H1 (cell line): ENCODE results near the gene OR6N1. TPM values are rescaled to one million over a fixed set of nuclear protein-coding genes. Genes with fewer than 3 reads are reported as not detected.

Source experiments
- CTCF ChIA-PET: fragments of 300-600 bp; sonication (Branson Sonifier 250); formaldehyde crosslinking; loops from one replicate; lab custom pipeline; 2021; ENCODE audit not compliant: partially characterized antibody; lab: Charles Lee
- POLR2A ChIA-PET: fragments of 300-600 bp; sonication (Branson Sonifier 250); formaldehyde crosslinking; loops from one replicate; lab custom pipeline; 2021; ENCODE audit warnings: inconsistent platforms; ENCODE audit not compliant: partially characterized antibody; lab: Charles Lee
- DNase-seq, 2 experiments: peaks; one replicate each; pipeline versions ENCODE4 v3.0.0 to v3.0.0-alpha.2; 2010 to 2022; ENCODE audit warnings: low spot score in 2 of 2, low read depth in 1 of 2, mixed read lengths in 1 of 2
- FAIRE-seq: peaks from 2 replicates; lab custom pipeline; 2011; peaks lifted over from hg19 to GRCh38; lab: Jason Lieb, UNC
- H2AFZ ChIP-seq: 2 replicates; pipeline ENCODE4 v1.8.1; 2012; ENCODE audit warnings: low read length, inconsistent platforms
- H2AK5ac ChIP-seq: 2 replicates; pipeline ENCODE4 v1.6.1; 2013; ENCODE audit warnings: low read depth, low read length
- H2BK120ac ChIP-seq: replicated peaks from 2 replicates; pipeline ENCODE3; 2013; ENCODE audit warnings: low read depth, low read length, inconsistent platforms
- H2BK12ac ChIP-seq: 2 replicates; pipeline ENCODE4 v1.6.1; 2013; ENCODE audit warnings: low read depth, low read length
- H2BK15ac ChIP-seq: 2 replicates; pipeline ENCODE4 v1.6.1; 2013; ENCODE audit warnings: low read length
- H2BK20ac ChIP-seq: 2 replicates; pipeline ENCODE4 v1.6.1; 2013; ENCODE audit warnings: low read length
- H2BK5ac ChIP-seq: 2 replicates; pipeline ENCODE4 v1.6.1; 2013; ENCODE audit warnings: low read depth, low read length
- H3K14ac ChIP-seq: 2 replicates; pipeline ENCODE4 v1.6.1; 2013; ENCODE audit warnings: inconsistent platforms; ENCODE audit not compliant: insufficient read length
- H3K18ac ChIP-seq: 2 replicates; pipeline ENCODE4 v1.6.1; 2013; ENCODE audit warnings: low read length; ENCODE audit errors: extremely low read depth
- H3K23ac ChIP-seq: 2 replicates; pipeline ENCODE4 v1.6.1; 2013; ENCODE audit warnings: inconsistent platforms; ENCODE audit not compliant: insufficient read length
- H3K23me2 ChIP-seq: 2 replicates; pipeline ENCODE4 v1.6.1; 2013; ENCODE audit warnings: low read depth, low read length
- H3K27ac ChIP-seq: 2 replicates; pipeline ENCODE4 v1.6.1; 2011; ENCODE audit warnings: low read depth, low read length, inconsistent platforms
- H3K27me3 ChIP-seq, 4 experiments: replicated peaks in 1 of 4; 1 replicate in 1 of 4; 2 replicates in 3 of 4; pipeline versions ENCODE4 v1.6.1 to v1.8.1; 2011 to 2013; ENCODE audit warnings: low read length in 3 of 4, mild to moderate bottlenecking in 3 of 4, inconsistent platforms in 2 of 4, mixed read lengths in 2 of 4, moderate library complexity in 1 of 4; ENCODE audit not compliant: control insufficient read depth in 3 of 4, insufficient read depth in 3 of 4; ENCODE audit errors: extremely low read depth in 1 of 4
- H3K36me3 ChIP-seq, 4 experiments: 2 replicates each; pipeline versions ENCODE4 v1.6.1 to v1.8.1; 2011 to 2013; ENCODE audit warnings: mild to moderate bottlenecking in 4 of 4, low read length in 3 of 4, moderate library complexity in 2 of 4, control low read depth in 1 of 4, inconsistent platforms in 1 of 4; ENCODE audit not compliant: insufficient read depth in 4 of 4, control insufficient read depth in 2 of 4
- H3K4ac ChIP-seq: replicated peaks from 2 replicates; pipeline ENCODE3; 2013; ENCODE audit warnings: low read length, low read depth, mixed read lengths, inconsistent platforms; ENCODE audit not compliant: insufficient read length
- H3K4me1 ChIP-seq, 4 experiments: replicated peaks in 1 of 4; 1 replicate in 1 of 4; 2 replicates in 3 of 4; pipeline versions ENCODE4 v1.6.1 to v1.8.1; 2011 to 2013; ENCODE audit warnings: low read length in 3 of 4, inconsistent platforms in 2 of 4, mixed read lengths in 1 of 4; ENCODE audit not compliant: insufficient read depth in 4 of 4, control insufficient read depth in 3 of 4
- H3K4me2 ChIP-seq, 2 experiments: 2 replicates each; pipeline versions ENCODE4 v1.6.1 to v1.8.1; 2011 to 2013; ENCODE audit warnings: low read depth in 2 of 2, low read length in 2 of 2, control low read depth in 1 of 2, inconsistent platforms in 1 of 2, mild to moderate bottlenecking in 1 of 2; ENCODE audit not compliant: insufficient read depth in 1 of 2
- H3K4me3 ChIP-seq, 4 experiments: fragments of 200-600, 300-600 bp in 1 of 4; sonication (generic), shearing (Covaris generic), sonication (Bioruptor Twin) in 1 of 4; 2 replicates each; pipeline versions ENCODE4 v1.5.1 to v1.8.1; 2011 to 2016; ENCODE audit warnings: low read length in 4 of 4, low read depth in 3 of 4, control low read depth in 2 of 4, inconsistent platforms in 2 of 4, mild to moderate bottlenecking in 2 of 4, mixed read lengths in 1 of 4, moderate library complexity in 1 of 4; ENCODE audit not compliant: insufficient read depth in 2 of 4; ENCODE audit errors: extremely low read depth in 1 of 4
- H3K56ac ChIP-seq: replicated peaks from 2 replicates; pipeline ENCODE3; 2013; ENCODE audit warnings: low read depth, mild to moderate bottlenecking, mixed read lengths, low read length, inconsistent platforms; ENCODE audit not compliant: insufficient read length
- H3K79me1 ChIP-seq: 2 replicates; pipeline ENCODE4 v1.6.1; 2013; ENCODE audit warnings: low read depth, low read length, control low read depth
- H3K79me2 ChIP-seq, 2 experiments: 2 replicates each; pipeline versions ENCODE4 v1.6.1 to v1.8.1; 2012 to 2013; ENCODE audit warnings: low read length in 2 of 2, mild to moderate bottlenecking in 2 of 2, inconsistent platforms in 1 of 2; ENCODE audit not compliant: insufficient read depth in 2 of 2, control insufficient read depth in 1 of 2
- H3K9ac ChIP-seq, 4 experiments: replicated peaks in 1 of 4; 1 replicate in 1 of 4; 2 replicates in 3 of 4; pipeline versions ENCODE4 v1.6.1 to v1.8.1; 2011 to 2013; ENCODE audit warnings: low read depth in 3 of 4, low read length in 3 of 4, control low read depth in 2 of 4, mild to moderate bottlenecking in 2 of 4, moderate library complexity in 2 of 4, inconsistent platforms in 1 of 4; ENCODE audit errors: extremely low read depth in 1 of 4
- H3K9me3 ChIP-seq, 2 experiments: 2 replicates each; pipeline versions ENCODE4 v1.6.1 to v1.8.1; 2012 to 2013; ENCODE audit warnings: mild to moderate bottlenecking in 2 of 2, moderate library complexity in 2 of 2, control low read depth in 1 of 2, inconsistent platforms in 1 of 2, low read depth in 1 of 2, low read length in 1 of 2, mixed read lengths in 1 of 2; ENCODE audit not compliant: insufficient read depth in 2 of 2
- H4K20me1 ChIP-seq, 2 experiments: replicated peaks in 1 of 2; 2 replicates each; pipeline versions ENCODE3 to v1.8.1; 2011 to 2013; ENCODE audit warnings: inconsistent platforms in 2 of 2, low read length in 2 of 2, mild to moderate bottlenecking in 1 of 2; ENCODE audit not compliant: insufficient read depth in 2 of 2, control insufficient read depth in 1 of 2
- H4K5ac ChIP-seq: 2 replicates; pipeline ENCODE4 v1.6.1; 2013; ENCODE audit warnings: low read length, low read depth, mixed read lengths, inconsistent platforms; ENCODE audit not compliant: insufficient read length
- H4K8ac ChIP-seq: 2 replicates; pipeline ENCODE4 v1.8.0; 2013; ENCODE audit warnings: mild to moderate bottlenecking, moderate library complexity, low read length, inconsistent platforms; ENCODE audit not compliant: insufficient read depth; ENCODE audit errors: extremely low read depth
- H4K91ac ChIP-seq: replicated peaks from 2 replicates; pipeline ENCODE3; 2013; ENCODE audit warnings: low read length, mixed read lengths, inconsistent platforms; ENCODE audit not compliant: insufficient read length
- POLR2A ChIP-seq, 2 experiments: IDR thresholded peaks; 1 replicate in 1 of 2; 2 replicates in 1 of 2; pipeline ENCODE4 v1.6.1; 2011; ENCODE audit warnings: low read depth in 2 of 2, low read length in 2 of 2, mild to moderate bottlenecking in 2 of 2; ENCODE audit errors: control extremely low read depth in 1 of 2
- WGBS, 2 experiments: shearing (Covaris generic) in 1 of 2; methylation state at CpG; one replicate each; pipeline versions ENCODE4 v1.1.6 to v1.1.7; 2013 to 2015; ENCODE audit warnings: low lambda C conversion rate in 2 of 2, mixed read lengths in 2 of 2, inconsistent platforms in 1 of 2, low coverage in 1 of 2, missing lambda C conversion rate in 1 of 2; ENCODE audit not compliant: insufficient replicate concordance in 2 of 2, insufficient coverage in 1 of 2, insufficient read length in 1 of 2; ENCODE audit errors: extremely low coverage in 1 of 2, missing lambda C conversion rate in 1 of 2; 5-methylcytosine and 5-hydroxymethylcytosine counted together
- polyA plus RNA-seq, 7 experiments: library from polyadenylated mRNA; depleted of rRNA in 3 of 7; stranded (reverse) in 5 of 7; unstranded in 2 of 7; fragments of >200 nt in 5 of 7; fragments of 200-250 nt in 2 of 7; gene quantifications; 1 replicate in 5 of 7; 2 replicates in 1 of 7; 4 replicates in 1 of 7; pipeline versions ENCODE4 v1.2.1 to v1.2.3, GENCODE V29; 2011 to 2013; ENCODE audit warnings: missing spikeins in 2 of 7, mixed read lengths in 2 of 7
- total RNA-seq: library from RNA; stranded (reverse); fragmentation: NEBNext Ultra II Directional; extraction: Animal tissue kit (Norgen Biotek cat#: 25700); gene quantifications from 2 replicates; pipeline ENCODE4 v1.2.1, GENCODE V29; 2021

Gene OR6N1
- total and polyA plus RNA-seq, 2 of the 8 experiments (the other 6 are each of a cell fraction or from before 2014, with no cell fraction given) = not detected

DNA sequence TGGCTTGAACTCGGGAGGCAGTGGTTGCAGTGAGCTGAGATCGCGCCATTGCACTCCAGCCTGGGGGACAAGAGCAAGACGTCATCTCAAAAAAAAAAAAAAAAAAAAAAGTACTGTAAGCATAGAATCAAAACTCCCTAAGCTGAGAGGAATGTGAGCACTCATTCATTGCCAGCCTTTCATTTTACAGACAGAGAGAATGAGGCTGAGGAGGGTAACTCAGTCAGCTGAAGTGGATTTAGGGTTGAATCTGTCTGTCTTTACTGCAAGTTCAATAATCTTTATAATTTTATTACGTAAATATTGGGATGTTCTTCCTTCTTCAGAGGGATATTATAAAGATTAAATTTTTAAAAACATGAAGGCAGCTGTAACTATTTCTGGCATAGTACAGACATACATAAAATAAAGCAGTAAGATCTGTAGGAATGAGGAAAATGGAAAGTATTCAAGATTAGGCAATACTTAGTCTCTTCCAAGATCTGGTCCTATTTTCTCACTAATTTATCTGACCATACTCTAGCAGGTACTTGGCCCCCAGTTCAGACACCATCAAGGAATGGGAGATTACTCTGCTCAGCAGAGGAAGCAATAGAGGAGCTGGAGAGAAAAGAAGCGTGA, 35.0 kb upstream of the OR6N1 start:
- FAIRE-seq = no peak
- no peak for DNase-seq
- CTCF ChIA-PET = interaction anchor here (1.2 to 2.0 kb wide), 3 partner anchors 13 to 300 kb away, joined by 3 to 7 read pairs (median 3); no protein-coding TSS in a partner anchor

More for the DNA sequence above, 35.0 kb upstream of the OR6N1 start:
- H4K8ac ChIP-seq = no peak overlapping the region
- H2BK120ac ChIP-seq = no peak overlapping the region
- no peak overlapping the region for H3K4ac ChIP-seq
- POLR2A ChIA-PET = no interaction called here
- H3K56ac ChIP-seq = no peak overlapping the region
- H3K14ac ChIP-seq = no peak overlapping the region
- no peak overlapping the region for H2BK20ac ChIP-seq
- no peak overlapping the region for H2BK12ac ChIP-seq
- no peak overlapping the region for H4K91ac ChIP-seq
- H3K9ac ChIP-seq = no peak overlapping the region
- H4K20me1 ChIP-seq = no peaks in the 10 kb centered on the region
- H3K18ac ChIP-seq = no peak overlapping the region
- no peaks in the 10 kb centered on the region for H3K79me1 ChIP-seq
- no peak overlapping the region for H4K5ac ChIP-seq
- no peaks in the 10 kb centered on the region for H3K4me1 ChIP-seq
- H3K9me3 ChIP-seq = no peaks in the 10 kb centered on the region
- no peaks in the 10 kb centered on the region for H3K36me3 ChIP-seq
- no peak overlapping the region for H2BK5ac ChIP-seq
- H2AK5ac ChIP-seq = no peak overlapping the region
- no peaks in the 10 kb centered on the region for H3K79me2 ChIP-seq
- no peak overlapping the region for H3K4me3 ChIP-seq
- no peak for TF ChIP-seq POLR2A (IDR thresholded peaks at IDR 0.05; ENCODE audit: control extremely low read depth in 1 of 2, low read depth in 2 of 2, low read length in 2 of 2)
- H3K23ac ChIP-seq = no peak overlapping the region
- no peak overlapping the region for H2BK15ac ChIP-seq
- H3K27me3 ChIP-seq = no peaks in the 10 kb centered on the region
- no peak overlapping the region for H3K4me2 ChIP-seq
- no peak overlapping the region for H2AFZ ChIP-seq
- 0 out of 2 replicates have a peak, but pooled peaks cover 2% of the 10 kb centered on the region for H3K23me2 ChIP-seq
- no peak overlapping the region for H3K27ac ChIP-seq
- WGBS, 2 experiments = 95% methylated on average over 5 of the region's 6 CpGs; no CpG with 5 or more reads in 1 of the 2 experiments
